Trophoblast cell (in vitro differentiated cells and primary cell): ENCODE measurements around the gene ANAPC2.

Experiments used
- DNase-seq, 2 donors: peaks; one replicate each; pipeline ENCODE4 v3.0.0-alpha.2; 2016
- H2AFZ ChIP-seq: 2 replicates; pipeline ENCODE4 v1.6.1; 2013; ENCODE audit warnings: low read length, moderate library complexity, mild to moderate bottlenecking; ENCODE audit not compliant: insufficient read depth, poor library complexity
- H2AK5ac ChIP-seq: 2 replicates; pipeline ENCODE4 v1.6.1; 2013; ENCODE audit warnings: mild to moderate bottlenecking, low read length
- H2BK120ac ChIP-seq: 2 replicates; pipeline ENCODE4 v1.6.1; 2013; ENCODE audit warnings: low read length, mild to moderate bottlenecking, moderate library complexity; ENCODE audit not compliant: insufficient read depth, poor library complexity
- H2BK12ac ChIP-seq: 2 replicates; pipeline ENCODE4 v1.6.1; 2013; ENCODE audit warnings: mild to moderate bottlenecking, low read length, moderate library complexity
- H2BK5ac ChIP-seq: 2 replicates; pipeline ENCODE4 v1.6.1; 2013; ENCODE audit warnings: low read length, low read depth, moderate library complexity, mild to moderate bottlenecking; ENCODE audit not compliant: poor library complexity
- H3K14ac ChIP-seq: 2 replicates; pipeline ENCODE4 v1.6.1; 2013; ENCODE audit warnings: mild to moderate bottlenecking, low read length
- H3K18ac ChIP-seq: 2 replicates; pipeline ENCODE4 v1.6.1; 2013; ENCODE audit warnings: mild to moderate bottlenecking, low read length
- H3K23ac ChIP-seq: 2 replicates; pipeline ENCODE4 v1.6.1; 2013; ENCODE audit warnings: low read length
- H3K27ac ChIP-seq: 2 replicates; pipeline ENCODE4 v1.5.1; 2013; ENCODE audit warnings: low read depth, mild to moderate bottlenecking, inconsistent platforms, low read length, moderate library complexity
- H3K27me3 ChIP-seq: 2 replicates; pipeline ENCODE4 v1.6.1; 2013; ENCODE audit warnings: inconsistent platforms, mild to moderate bottlenecking, low read length, moderate library complexity; ENCODE audit not compliant: insufficient read depth
- H3K36me3 ChIP-seq, 2 experiments: 1 replicate in 1 of 2; 2 replicates in 1 of 2; pipeline ENCODE4 v1.6.1; 2013; ENCODE audit warnings: low read length in 2 of 2, mild to moderate bottlenecking in 2 of 2, moderate library complexity in 1 of 2; ENCODE audit not compliant: insufficient read depth in 2 of 2, control insufficient read depth in 1 of 2
- H3K4ac ChIP-seq: 2 replicates; pipeline ENCODE4 v1.6.1; 2013; ENCODE audit warnings: low read depth, mild to moderate bottlenecking, low read length, moderate library complexity
- H3K4me1 ChIP-seq, 2 experiments: 1 replicate in 1 of 2; 2 replicates in 1 of 2; pipeline ENCODE4 v1.6.1; 2013; ENCODE audit warnings: low read length in 2 of 2, mild to moderate bottlenecking in 2 of 2, moderate library complexity in 1 of 2; ENCODE audit not compliant: insufficient read depth in 2 of 2, control insufficient read depth in 1 of 2
- H3K4me2 ChIP-seq: 2 replicates; pipeline ENCODE4 v1.6.1; 2013; ENCODE audit warnings: inconsistent platforms, mild to moderate bottlenecking, low read length, moderate library complexity
- H3K4me3 ChIP-seq: 2 replicates; pipeline ENCODE4 v1.5.1; 2013; ENCODE audit warnings: mild to moderate bottlenecking, low read depth, low read length, inconsistent platforms
- H3K79me1 ChIP-seq: one replicate; pipeline ENCODE4 v1.6.1; 2013; ENCODE audit warnings: low read length
- H3K79me2 ChIP-seq: 2 replicates; pipeline ENCODE4 v1.6.1; 2013; ENCODE audit warnings: low read length, mild to moderate bottlenecking; ENCODE audit not compliant: control insufficient read depth, insufficient read depth, poor library complexity
- H3K9ac ChIP-seq: 2 replicates; pipeline ENCODE4 v1.6.1; 2013; ENCODE audit warnings: mild to moderate bottlenecking, low read length
- H3K9me3 ChIP-seq: 2 replicates; pipeline ENCODE4 v1.6.1; 2013; ENCODE audit warnings: low read depth, mild to moderate bottlenecking, control low read depth, inconsistent platforms, low read length; ENCODE audit not compliant: insufficient read depth
- H4K12ac ChIP-seq: 2 replicates; pipeline ENCODE4 v1.6.1; 2013; ENCODE audit warnings: low read depth, mild to moderate bottlenecking, low read length, moderate library complexity
- H4K8ac ChIP-seq: 2 replicates; pipeline ENCODE4 v1.6.1; 2013; ENCODE audit warnings: low read depth, mild to moderate bottlenecking, low read length, moderate library complexity
- H4K91ac ChIP-seq: one replicate; pipeline ENCODE4 v1.6.1; 2013; ENCODE audit warnings: low read depth, mild to moderate bottlenecking, low read length, moderate library complexity
- WGBS: extraction: QIAGEN DNeasy Blood & Tissue Kit; methylation state at CpG from one replicate; pipeline ENCODE4 v1.1.7; 2013; ENCODE audit warnings: missing lambda C conversion rate; ENCODE audit not compliant: insufficient read length, insufficient coverage; ENCODE audit errors: extremely low coverage; 5-methylcytosine and 5-hydroxymethylcytosine counted together

Gene ANAPC2

DNA sequence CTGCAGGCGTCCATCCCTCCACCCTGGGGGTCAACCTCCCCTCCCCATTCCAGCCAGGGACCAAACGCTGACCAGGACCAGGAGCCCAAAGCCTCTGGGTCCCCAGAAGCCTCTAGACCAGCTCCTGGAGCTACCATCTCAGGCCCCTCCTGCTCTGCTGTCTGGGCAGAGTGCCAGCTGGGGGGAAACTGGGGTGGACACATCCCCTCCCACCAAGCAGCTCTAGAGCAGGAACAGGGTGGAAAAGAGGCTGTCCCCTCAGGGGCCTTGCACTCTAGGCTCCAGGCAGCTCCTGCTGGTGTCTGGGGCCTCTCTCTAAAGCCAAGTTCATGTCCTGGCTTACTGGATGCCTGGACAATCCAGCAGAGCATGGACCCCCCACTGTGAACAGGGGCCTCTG lies 4.5 kb upstream of the ANAPC2 start:
- no peak overlapping the region for H3K18ac ChIP-seq
- no peak overlapping the region for H3K9ac ChIP-seq

DNA sequence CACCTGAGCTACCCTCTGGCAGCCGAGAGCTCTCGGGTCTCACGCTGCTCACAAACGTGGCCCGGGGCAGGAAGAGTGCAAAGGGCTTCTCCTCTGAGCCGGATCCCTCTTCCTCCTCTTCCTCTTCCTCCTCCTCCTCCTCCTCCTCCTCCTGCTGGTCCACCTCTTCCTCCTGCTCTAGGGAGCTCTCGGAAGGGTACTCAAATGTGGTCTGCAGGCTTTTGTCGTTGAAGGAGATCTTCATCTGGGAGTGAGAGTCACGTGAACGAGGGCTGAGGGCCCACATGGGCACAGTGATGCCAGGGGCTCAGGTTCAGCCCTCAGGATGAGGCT lies 4.1 kb upstream of the ANAPC2 start:
- Histone ChIP-seq H3K27me3 (no peaks in the 10 kb centered on the region), H3K18ac (no peak overlapping the region), H4K12ac (no peak overlapping the region), H3K9ac (no peak overlapping the region), H3K4me2 (no peak overlapping the region), H3K27ac (no peak overlapping the region), H2BK120ac (no peak overlapping the region), H3K14ac (no peak overlapping the region), H3K4me1 (peaks cover 13 to 15% of the 10 kb centered on the region in 2 experiments), H4K8ac (no peak overlapping the region), H3K36me3 (peaks cover 27 to 32% of the 10 kb centered on the region in 2 experiments), H3K4me3 (no peak overlapping the region), H4K91ac (no peak overlapping the region), H3K9me3 (no peaks in the 10 kb centered on the region), H2AFZ (no peak overlapping the region), H2AK5ac (no peak overlapping the region), H3K23ac (no peak overlapping the region), H3K4ac (no peak overlapping the region), H2BK12ac (no peak overlapping the region), H3K79me1 (peaks cover 5% of the 10 kb centered on the region), H3K79me2 (peaks cover 8% of the 10 kb centered on the region), H2BK5ac (no peak overlapping the region)
- DNase-seq, result no peak
- no CpG with 5 or more reads among the region's 10 CpGs for WGBS

More for the DNA sequence above, 4.5 kb upstream of the ANAPC2 start:
- Histone ChIP-seq H3K14ac (no peak overlapping the region), H4K12ac (no peak overlapping the region), H3K4me3 (no peak overlapping the region), H2BK5ac (no peak overlapping the region), H3K4ac (no peak overlapping the region), H4K91ac (no peak overlapping the region), H3K4me1 (peaks cover 9 to 15% of the 10 kb centered on the region in 2 experiments), H2AK5ac (no peak overlapping the region), H3K4me2 (no peak overlapping the region), H3K23ac (no peak overlapping the region), H3K9me3 (no peaks in the 10 kb centered on the region), H3K79me2 (peaks cover 8% of the 10 kb centered on the region), H4K8ac (no peak overlapping the region), H3K27ac (no peak overlapping the region), H3K79me1 (peaks cover 5% of the 10 kb centered on the region), H2BK120ac (no peak overlapping the region), H3K27me3 (no peaks in the 10 kb centered on the region), H2BK12ac (no peak overlapping the region), H3K36me3 (peaks cover 27 to 31% of the 10 kb centered on the region in 2 experiments), H2AFZ (no peak overlapping the region)
- WGBS, result no CpG with 5 or more reads among the region's 2 CpGs
- no peak for DNase-seq

DNA sequence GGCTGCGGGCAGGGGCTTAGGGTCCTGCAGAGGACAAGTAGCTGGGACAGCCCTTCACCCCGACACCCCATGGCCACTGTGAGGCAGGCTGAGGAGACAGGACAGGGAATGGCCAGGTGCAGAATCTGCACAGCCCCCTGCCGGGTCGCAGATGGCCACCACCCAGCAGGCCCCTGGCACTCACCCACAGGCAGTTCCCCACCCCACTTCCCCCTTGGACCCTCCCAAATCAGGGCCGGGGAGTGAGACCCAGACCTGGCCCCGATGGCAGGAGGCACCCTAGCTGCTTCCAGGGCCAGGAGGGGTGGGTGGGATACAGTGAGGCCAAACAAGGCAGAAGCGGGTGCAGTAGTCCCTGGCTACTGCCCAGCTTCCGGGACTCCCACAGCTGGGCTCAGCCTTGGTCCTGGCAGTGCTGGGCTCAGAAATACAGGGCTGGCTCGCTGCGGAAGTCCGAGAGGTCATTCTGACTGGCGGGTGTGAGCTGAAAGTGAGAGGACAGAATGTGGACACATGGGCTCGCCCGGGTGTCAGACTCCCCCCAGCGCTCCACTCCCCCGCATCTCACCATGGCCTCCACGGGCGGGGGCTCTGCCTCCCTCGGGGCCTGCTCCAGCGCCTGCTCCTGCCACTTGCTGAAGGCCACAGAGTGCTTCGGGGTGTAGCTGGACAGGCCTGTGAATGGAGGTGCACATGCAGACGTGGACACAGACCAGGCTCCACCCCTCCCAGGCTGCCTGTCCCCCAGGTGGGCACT lies 3.5 kb upstream of the ANAPC2 start:
- Histone ChIP-seq H3K4ac (no peak overlapping the region), H2AFZ (no peak overlapping the region), H3K4me2 (no peak overlapping the region), H2BK5ac (no peak overlapping the region), H2AK5ac (no peak overlapping the region), H4K91ac (no peak overlapping the region), H3K79me1 (peaks cover 5% of the 10 kb centered on the region), H3K14ac (no peak overlapping the region), H3K27ac (no peak overlapping the region), H3K36me3 (peaks cover 29 to 34% of the 10 kb centered on the region in 2 experiments), H4K8ac (no peak overlapping the region), H3K27me3 (no peaks in the 10 kb centered on the region), H3K4me3 (no peak overlapping the region), H3K9me3 (no peaks in the 10 kb centered on the region), H3K4me1 (peaks cover 17 to 18% of the 10 kb centered on the region in 2 experiments), H2BK12ac (no peak overlapping the region), H2BK120ac (no peak overlapping the region), H3K9ac (no peak overlapping the region), H4K12ac (no peak overlapping the region), H3K18ac (no peak overlapping the region), H3K23ac (no peak overlapping the region), H3K79me2 (peaks cover 8% of the 10 kb centered on the region)
- WGBS, result no CpG with 5 or more reads among the region's 22 CpGs
- no peak for DNase-seq

DNA sequence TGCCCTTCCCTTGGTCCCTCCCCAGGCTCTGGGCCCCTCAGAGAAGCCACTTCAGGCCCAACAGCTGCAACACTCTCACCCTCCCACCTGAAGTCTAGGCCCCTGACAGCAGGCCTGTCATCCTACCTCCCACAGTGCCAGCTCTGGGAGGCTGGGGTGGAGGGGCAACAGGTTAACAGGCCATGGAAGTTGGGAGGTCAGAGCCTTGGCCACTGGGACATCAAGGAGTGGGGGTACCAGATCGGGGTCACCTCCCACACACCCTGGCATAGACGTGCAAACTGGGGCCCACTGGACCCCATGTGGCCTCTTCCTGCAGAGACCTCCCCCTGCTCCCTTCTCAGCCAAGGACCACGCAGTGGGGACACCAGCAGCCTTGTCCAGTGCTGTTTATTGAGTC lies 2.9 kb upstream of the ANAPC2 start:
- H3K18ac ChIP-seq, result no peak overlapping the region
- no peak overlapping the region for H4K8ac ChIP-seq
- no peak overlapping the region for H2AK5ac ChIP-seq
- no peak overlapping the region for H3K27ac ChIP-seq
- H3K23ac ChIP-seq, result no peak overlapping the region
- H2BK120ac ChIP-seq, result no peak overlapping the region
- H3K27me3 ChIP-seq, result no peaks in the 10 kb centered on the region
- no peak overlapping the region for H4K91ac ChIP-seq
- H2AFZ ChIP-seq, result no peak overlapping the region
- H3K4me3 ChIP-seq, result no peak overlapping the region
- H3K4me2 ChIP-seq, result no peak overlapping the region
- no peak overlapping the region for H4K12ac ChIP-seq
- H3K9ac ChIP-seq, result no peak overlapping the region
- DNase-seq, result no peak
- WGBS, result no CpG with 5 or more reads among the region's 3 CpGs
- peaks cover 5% of the 10 kb centered on the region for H3K79me1 ChIP-seq
- peaks cover 34 to 39% of the 10 kb centered on the region in 2 experiments for H3K36me3 ChIP-seq
- H2BK5ac ChIP-seq, result no peak overlapping the region
- peaks cover 17 to 18% of the 10 kb centered on the region in 2 experiments for H3K4me1 ChIP-seq
- no peak overlapping the region for H3K14ac ChIP-seq
- H3K9me3 ChIP-seq, result no peaks in the 10 kb centered on the region
- no peak overlapping the region for H3K4ac ChIP-seq
- no peak overlapping the region for H2BK12ac ChIP-seq
- peaks cover 8% of the 10 kb centered on the region for H3K79me2 ChIP-seq
